Activated naive CD4-positive, alpha-beta T cell (primary cell): ENCODE results near the gene ACAP2.
"Not testable (repeated sequence)": the region's sequence is repeated elsewhere in the genome, so short reads cannot be mapped to it uniquely, and the experiment has no call there.

Source experiments
- DNase-seq, 4 experiments: peaks; one replicate each; lab custom pipeline; 2025; lab: John Stamatoyannopoulos, UW

ACAP2 gene

DNA sequence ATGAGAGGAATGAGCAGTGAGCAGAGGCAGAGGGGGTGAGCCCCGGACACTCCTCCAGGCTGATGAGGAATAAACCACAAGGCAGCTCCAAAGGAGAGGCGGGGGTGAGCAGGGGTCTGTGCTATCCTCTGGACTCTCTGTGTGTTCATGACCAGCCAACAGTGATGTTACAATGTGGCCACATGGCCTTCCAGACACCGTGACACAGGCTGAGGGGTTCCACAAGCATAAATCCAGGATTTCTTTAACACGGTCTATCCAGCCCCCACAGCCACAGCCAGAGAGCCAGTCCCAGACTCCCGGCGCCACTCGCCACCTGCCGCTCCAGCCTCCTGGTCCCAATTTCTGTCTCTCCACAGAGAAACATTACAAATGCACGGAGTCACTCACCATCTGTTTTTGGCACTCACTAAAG, 196.2 kb downstream of the ACAP2 start:
- DNase-seq, result no peak

DNA sequence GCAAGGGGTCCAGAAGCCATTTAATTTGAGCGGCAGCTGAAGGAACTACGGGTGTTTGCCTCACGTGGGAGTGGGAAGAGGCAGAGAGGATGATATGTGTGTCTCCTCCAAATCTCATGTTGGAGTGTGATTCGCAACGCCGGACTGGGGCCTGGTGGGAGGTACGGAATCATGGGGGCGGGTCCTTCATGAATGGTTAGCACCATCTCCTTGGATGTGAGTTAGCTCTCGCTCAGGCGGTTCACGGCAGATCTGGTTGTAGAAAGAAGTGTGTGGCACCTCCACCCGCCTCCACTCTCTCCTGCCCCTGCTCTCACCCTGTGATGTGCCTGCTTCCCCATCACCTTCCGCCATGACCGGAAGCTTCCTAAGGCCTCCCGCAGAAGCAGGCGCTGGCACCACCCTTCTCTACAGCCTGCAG, 197.3 kb downstream of the ACAP2 start:
- DNase-seq, result no peak

DNA sequence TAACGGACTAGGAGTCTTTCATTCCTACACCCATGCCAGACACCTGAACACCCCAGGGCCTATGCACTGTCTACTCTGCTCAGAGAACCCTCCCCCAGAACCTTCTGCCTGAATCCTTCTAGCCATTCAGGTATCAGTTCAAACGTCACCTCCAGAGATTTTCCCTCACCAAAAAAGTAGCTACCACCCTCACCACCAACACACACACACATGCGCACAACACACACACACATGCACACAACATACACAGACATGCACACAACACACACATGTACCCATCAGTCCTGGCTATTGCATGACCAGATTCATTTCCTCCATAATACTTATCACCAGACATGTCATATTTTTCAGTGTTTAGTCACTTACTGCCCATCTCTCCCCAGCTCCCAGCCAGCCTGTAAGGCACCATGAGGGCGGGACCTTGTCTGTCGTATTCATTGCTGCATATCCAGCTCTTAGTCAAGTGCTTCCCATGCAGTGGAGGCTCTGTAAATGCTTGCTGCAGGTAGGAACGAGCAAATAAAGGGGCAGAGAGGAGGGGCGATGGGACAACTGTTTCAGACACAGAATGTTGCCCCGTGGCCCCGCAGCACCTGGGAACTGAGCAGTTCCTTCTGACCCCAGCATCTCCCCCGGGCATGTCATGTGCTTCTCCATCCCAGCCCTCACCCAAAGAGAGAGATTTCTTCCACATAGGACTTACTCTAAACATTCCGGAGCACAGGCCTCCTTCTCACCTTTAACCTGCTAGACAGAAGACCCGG, 201.0 kb downstream of the ACAP2 start:
- DNase-seq, result no peak

DNA sequence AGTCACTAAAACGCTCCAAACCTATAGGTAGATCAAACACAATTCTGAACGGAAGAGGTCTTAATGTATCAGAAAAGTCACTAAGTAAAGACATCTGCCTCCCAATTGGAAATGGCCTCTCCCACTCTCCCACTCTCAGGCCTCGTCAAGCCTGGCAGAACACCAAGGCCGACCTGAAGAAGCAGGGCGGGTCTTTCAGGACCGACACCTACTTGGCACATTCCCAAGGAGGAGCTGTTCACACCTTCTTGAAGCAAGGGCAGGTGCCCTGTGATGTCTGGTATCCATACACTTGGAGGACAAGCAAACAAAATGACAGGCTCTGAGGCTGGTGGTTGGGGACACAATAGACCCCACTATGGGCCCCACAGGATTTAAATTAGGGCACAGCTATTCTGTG, 201.9 kb downstream of the ACAP2 start:
- DNase-seq, result no peak

DNA sequence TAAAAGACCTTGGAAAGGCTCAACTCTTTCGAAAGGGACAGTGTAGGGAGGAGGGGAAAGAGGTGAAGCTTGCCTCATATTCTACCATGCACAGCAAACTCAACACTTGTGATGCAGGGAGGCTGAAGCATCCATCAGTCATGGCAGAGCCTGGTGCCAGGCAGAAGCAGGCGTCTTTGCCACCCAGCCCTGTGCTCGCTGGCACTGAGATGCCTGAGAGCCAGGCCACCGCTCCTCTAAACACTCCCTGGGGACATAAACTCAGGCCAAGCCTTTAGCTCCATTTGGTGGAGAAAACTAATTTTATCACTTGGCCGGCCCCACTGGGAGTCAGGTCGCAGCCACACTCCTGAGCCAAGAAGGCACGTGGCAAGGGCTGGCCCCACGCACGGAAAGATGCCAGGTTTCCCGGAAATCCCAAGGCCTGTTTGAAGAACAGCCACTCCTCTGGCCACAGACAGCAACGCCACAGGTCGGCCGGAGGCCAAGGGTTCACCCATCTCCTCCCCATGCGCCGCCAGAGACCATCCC, 202.6 kb downstream of the ACAP2 start:
- no peak for DNase-seq

DNA sequence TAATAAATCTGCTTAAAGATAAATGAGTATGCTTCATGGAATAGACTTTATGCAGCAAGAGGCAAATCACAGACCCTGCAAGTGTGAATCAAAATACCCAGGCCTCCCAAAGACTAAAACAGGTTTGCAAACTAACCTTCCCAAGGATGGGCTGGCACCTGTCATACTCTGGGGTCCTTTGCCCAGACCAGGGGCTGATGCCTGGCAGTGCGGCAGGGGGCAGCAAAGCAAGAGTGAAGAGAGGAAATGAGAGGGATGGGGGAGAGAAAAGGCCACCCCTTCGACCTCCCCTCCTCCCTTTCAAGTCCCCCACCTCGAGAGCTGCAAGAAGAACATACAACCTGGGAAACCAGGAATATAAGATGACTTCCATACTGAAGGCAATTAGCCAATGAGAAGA, 203.7 kb downstream of the ACAP2 start:
- DNase-seq, result no peak

DNA sequence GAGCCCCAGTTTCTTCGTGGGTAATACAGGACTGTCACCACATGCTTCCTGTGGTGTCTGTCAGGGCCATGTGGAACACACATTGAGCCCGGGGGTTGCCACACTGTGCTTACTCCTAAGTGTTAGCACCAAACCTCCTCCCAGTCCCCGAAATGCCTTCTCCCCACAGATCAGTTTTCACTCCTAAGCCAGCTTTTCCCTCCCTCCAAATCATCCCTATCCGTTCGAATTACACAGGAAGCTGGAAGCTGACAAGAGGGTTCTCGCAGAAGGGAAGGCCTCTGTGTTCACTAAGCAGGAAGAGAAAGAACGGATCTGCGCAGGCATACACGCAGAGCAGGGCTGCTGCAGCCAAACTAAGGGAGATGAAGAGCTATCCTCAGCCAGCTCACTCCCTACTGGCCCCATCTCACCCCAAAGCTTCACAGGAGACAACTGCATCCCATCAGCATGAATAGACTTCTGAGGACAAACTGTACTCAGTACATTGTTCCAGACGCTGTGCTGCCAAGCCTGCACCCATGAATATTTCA, 204.2 kb downstream of the ACAP2 start:
- no peak for DNase-seq

DNA sequence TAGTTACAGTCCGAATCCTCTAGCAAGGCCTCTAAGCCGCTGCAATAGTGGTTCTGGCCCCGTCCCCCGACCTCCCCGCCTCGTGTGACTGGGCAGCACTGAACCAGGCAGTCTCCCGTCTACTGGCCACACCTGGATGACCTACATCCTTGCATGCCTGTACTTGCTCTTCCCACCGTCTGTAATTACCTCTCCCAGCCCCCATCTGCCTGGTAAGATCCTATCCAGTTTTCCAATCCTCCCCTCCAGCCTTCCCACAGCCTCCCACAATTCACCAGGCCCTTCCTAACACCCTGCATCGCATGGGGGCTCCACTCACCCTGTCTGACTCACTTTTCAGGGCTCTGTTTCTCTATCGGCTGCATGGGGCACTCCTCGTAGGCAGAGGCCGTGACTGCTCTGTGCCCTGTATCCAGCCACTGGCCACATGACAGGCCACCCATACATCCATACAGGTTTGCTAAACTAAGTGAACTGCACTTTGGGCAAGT, 204.7 kb downstream of the ACAP2 start:
- no peak for DNase-seq

DNA sequence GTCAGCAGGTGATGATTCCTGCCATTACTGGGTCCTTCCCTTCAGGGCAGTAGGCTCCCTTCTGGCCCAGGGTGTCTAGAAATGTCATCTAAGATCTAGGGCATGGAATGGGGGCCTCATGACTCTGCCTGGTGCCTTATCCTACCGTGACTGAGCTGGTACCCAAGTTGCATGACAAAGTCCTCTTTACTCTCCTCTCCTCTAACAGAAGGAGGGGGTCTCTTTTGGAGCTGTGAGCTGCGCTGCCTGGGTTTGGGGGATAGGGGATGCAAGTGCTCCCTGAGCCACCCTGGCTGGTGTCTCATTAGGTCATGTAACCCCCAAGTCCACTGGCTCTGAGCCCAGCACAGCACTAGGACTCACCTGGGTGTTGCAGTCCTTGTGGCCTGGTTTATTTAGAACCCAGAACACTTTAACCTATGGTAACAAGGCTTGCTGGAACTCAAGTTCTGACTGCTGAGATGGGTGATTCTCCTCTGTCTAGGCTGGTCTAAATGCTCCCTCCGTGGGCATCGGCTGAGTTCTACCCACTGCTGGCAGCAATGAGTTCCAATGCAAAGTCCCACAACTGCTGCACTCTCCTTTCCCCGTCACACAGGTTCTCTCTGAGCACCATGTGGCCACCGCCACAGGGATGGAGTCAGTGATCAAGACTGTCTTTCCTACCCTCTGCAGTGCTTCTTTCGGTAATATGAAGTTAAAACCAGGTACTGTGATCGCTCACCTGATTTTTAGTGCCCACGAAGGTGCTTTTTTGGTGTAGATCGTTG, 205.8 kb downstream of the ACAP2 start:
- DNase-seq, result no peak

DNA sequence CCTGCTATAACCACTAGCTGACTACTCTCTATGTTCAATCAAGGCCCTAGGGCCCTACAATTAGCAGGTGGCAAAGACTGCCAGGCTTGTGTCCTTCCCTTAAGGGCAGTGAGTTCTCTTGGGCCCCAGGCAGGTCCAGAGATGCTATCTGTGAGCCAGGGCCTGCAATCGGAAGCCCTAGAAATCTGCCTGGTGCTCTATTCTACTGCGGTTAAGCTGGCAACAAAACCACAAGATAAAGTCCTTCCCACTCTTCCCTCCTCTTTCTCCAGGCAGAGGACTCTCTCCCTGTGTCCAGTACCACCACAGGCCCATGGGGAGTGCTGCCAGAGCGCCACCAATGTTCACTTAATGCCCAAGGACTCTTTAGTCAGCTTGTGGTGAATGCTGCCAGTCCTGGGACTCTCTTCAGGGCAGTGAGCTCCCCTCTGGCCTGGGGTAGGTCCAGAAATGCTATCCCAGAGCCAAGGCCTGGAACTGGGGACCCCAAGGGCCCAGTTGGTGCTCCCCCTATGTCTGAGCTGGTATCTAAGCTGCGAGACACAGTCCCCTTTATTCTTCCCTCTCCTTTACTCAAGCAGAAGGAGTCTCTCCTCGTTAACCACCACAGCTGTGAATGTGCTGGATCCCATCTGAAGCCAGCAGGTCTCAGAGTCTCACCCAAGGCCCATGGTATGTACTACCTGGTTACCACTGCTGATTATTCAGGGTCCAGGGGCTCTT, 206.6 kb downstream of the ACAP2 start:
- DNase-seq, result no peak

DNA sequence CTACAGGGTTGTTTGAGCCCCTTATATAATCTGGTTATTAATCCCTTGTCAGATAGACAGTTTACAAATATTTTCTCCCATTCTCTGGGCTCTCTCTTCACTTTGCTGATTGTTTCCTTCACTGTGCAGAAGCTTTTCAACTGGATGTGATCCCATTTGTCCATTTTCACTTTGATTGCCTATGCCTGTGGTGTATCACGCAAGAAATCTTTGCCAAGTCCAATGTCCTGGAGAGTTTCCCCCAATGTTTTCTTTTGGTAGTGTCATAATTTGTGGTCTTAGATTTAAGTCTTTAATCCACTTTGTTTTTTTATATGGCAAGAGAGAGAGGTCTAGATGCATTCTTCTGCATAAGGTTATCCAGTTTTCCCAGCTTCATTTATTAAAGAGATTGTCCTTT, 212.6 kb downstream of the ACAP2 start:
- no peak for DNase-seq

DNA sequence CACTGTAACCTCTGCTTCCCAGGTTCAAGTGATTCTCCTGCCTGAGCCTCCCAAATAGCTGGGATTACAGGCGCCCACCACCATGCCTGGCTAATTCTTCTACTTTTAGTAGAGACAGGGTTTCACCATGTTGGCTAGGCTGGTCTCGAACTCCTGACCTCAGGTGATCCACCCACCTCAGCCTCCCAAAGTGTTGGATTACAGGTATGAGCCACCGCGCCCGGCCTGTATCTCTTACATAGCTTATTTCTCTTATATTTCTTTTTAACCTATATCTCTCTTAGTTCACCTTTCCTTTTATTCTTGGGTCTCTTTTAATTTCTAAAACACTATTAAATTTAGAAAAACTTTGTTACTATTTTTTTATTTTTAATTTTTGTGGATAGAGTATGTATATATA, 213.9 kb downstream of the ACAP2 start:
- not testable (repeated sequence) for DNase-seq

DNA sequence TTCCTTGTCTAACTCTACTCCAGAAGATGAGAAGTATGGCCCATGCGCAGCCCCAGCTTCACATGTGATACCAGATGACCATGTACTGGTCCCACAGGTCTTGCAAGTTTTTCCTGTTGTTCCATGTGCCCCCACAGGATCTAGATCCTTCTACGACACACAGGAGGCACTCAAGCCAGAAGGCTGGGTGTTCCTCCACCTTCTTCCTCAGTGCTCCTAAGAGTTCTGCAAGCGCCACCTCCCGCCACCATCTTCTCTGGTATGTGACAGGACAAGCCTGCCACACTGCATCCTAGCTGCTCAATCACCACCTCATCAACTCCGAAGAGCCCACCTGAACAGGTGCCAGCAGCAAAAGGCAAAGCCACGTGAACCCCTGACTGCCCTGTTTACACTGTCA, 214.9 kb downstream of the ACAP2 start:
- DNase-seq, result no peak

DNA sequence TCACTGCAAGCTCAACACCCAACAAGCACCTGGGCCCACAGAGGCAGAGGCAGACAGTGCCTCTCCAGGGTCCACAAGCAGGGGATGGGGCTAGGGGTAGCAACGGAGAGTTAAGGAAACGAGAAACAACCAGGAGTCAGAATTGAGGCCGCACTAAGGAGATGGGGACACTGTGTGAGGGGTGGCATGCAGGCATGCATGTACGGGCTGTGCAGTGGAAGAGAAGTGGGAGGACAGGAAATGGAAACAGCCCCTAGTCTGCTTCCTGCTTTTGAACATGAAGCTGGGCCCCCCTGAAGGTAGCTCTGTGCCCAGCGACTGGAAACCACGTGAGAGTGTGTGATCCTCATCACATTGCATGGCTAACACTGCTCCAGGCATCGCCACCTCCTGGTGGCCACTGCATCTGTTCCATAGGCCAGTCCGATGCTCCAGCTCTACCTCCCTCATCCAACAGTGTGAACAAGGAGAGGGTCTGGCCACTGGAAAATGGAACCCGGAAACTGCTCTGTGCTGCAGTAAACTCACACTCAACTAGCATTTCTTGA, 215.8 kb downstream of the ACAP2 start:
- no peak for DNase-seq

DNA sequence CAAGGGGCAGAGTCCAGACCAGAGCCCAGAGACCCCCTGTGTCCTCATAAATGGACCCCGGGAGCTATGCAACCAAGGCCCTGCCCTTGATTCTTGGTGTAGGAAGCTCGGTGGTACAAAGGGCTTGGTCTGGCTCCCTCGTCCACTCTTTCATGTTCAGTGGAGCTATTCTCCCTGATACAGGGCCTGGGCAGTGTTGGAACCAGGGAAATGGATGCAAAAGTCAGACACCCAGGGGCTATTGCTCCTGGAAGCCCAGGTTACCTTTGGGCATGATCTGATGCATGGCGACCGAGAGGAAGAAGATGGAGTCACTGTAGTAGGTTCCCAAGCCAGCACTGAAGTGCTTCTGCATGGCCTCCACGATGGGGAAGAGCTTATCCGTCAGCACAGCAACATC, 216.4 kb downstream of the ACAP2 start:
- no peak for DNase-seq

DNA sequence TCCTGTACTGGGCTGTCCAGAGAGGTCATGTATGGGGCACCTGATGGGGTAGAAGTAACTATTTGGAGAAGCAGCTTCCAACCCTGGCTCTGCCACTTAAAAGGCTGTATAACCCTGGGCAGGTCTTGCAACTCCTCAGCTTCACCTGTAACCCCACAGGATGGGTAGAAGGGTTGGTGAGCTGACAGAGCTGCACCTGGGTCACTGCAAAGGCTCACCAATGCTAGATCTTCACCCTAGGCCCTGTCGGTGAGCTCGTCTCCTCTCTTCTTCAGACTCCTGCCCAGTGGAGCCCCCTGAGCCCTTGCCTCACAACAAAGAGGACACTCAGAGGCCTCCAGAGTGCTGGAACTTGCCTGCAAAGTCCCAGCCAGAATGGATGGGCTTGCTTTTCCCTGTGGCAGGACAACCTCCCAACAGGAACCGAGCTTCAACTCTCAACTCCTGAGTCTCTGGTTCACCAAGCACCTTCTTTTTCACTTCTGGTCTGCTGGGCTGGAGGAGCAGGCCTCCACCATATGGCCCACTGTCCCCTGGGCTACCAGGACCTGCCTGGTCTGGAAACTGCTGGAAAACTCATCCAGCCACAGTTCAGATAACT, 217.7 kb downstream of the ACAP2 start:
- no peak for DNase-seq
